ENCODE results near the gene KIF2A. TPM values are rescaled to one million over a fixed set of nuclear protein-coding genes. Genes with fewer than 3 reads are reported as not detected.

KIF2A gene
- total RNA-seq, 1 donor from 2014 or later: 23.4 TPM

DNA sequence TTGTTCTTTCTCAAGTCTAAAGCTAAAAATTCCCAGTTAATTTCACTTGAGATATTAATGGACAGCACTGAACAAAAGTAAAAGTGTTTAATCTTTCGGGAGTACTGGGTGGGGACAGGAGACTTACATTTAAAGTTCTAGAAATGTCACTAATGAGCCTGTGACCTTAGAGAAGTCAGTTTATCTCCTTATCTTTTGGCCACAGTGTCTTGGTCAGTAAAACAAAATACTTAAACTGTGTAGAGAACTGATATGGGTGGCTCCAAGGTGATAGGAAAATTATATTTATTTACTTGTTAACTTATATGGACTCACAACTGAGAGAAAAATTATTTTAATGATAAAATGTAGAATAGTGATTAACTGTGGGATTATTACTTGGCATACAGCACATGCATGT lies 115.4 kb downstream of the KIF2A start:
- no peak for DNase-seq

DNA sequence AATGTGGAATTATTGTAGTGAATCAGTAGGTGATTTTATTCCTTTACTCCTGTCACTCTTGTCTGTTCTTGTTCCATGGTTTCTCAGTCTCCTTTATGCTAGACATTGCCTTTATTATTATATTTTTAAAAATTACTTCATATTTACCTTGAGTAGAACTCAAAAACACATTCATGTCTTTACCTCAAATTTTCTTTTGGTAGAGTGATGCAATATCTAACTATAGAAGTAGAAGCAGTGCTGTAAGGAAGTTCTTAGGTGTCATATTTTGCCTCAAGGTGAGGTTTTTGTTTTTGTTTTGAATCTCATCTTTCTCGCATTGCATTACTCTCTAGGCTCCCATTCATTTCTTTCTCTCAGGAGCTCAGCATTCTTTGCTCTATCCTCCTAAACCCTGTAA lies 118.8 kb downstream of the KIF2A start:
- intact Hi-C loops (cut with DNase I): no loop called here
- H3K36me3 ChIP-seq: no peaks in the 10 kb centered on the region
- ATAC-seq (no peak), DNase-seq (no peak)
- H3K4me1 ChIP-seq: no peaks in the 10 kb centered on the region
- H3K27ac ChIP-seq: no peak overlapping the region
- H3K27me3 ChIP-seq: no peaks in the 10 kb centered on the region
- H3K9me3 ChIP-seq: no peaks in the 10 kb centered on the region
- TF ChIP-seq CTCF (IDR thresholded peaks at IDR 0.05): no peak
- H3K4me3 ChIP-seq: no peak overlapping the region

More for the DNA sequence above, 115.4 kb downstream of the KIF2A start:
- Histone ChIP-seq H3K36me3 (peaks cover 8% of the 10 kb centered on the region), H3K4me1 (no peaks in the 10 kb centered on the region), H3K27me3 (no peaks in the 10 kb centered on the region), H3K27ac (no peak overlapping the region), H3K4me3 (no peak overlapping the region), H3K9me3 (no peaks in the 10 kb centered on the region)
- no peak for ATAC-seq
- no peak for TF ChIP-seq CTCF (IDR thresholded peaks at IDR 0.05)
- intact Hi-C loops (cut with DNase I): no loop called here

DNA sequence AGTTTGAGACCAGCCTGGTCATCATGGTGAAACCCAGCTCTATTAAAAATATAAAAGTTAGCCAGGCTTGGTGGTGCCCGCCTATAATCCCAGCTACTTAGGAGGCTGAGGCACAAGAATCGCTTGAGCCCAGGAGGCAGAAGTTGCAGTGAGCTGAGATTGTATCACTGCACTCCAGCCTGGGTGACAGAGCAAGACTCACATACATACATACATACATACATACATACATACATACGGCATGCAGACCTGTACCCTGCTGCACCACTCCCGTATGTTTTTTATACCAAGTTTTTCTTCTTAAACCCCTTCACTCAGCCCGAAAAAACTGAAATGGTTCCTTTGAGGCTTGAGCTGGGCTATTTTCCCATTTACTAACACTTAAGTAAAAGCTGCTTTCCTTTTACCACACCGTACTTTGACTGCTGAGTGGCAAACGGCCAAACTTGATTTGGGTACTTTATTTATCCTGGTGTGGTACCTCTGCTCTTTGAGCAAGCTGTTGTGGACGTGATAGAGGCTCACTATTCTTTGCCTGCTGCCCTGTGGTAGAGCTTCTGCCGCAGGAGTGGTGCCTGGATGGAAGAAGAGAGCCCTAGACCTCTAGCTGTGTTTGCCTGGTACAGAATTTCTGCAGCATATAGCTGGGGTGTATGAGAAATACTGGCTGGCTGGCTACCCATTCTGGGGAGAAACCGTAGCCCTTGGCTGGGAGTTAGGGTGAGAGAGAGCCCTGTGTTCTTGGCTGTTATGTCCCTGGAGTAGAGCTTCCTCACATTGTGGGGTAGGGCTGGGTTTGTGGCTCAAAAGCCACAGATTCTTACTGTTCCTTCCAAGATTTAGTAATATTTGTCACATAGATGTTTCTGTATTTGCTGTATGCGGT lies 126.0 kb downstream of the KIF2A start:
- no peak for TF ChIP-seq CTCF (IDR thresholded peaks at IDR 0.05)
- ATAC-seq: peak; percentile 66
- H3K27ac ChIP-seq: peak overlapping the region; percentile 55

GRCh38 chr5:62432621-62433064 lies 126.6 kb downstream of the KIF2A start:
- peak; percentile 27 for ATAC-seq
- no peak for TF ChIP-seq CTCF (IDR thresholded peaks at IDR 0.05)
- H3K27ac ChIP-seq: peak overlapping the region; percentile 55

More for the DNA sequence above, 126.0 kb downstream of the KIF2A start:
- no peak overlapping the region for H3K4me3 ChIP-seq
- H3K9me3 ChIP-seq: no peaks in the 10 kb centered on the region
- peaks cover 13% of the 10 kb centered on the region for H3K4me1 ChIP-seq
- DNase-seq: no peak
- no peaks in the 10 kb centered on the region for H3K36me3 ChIP-seq
- intact Hi-C loops (cut with DNase I): no loop called here
- no peaks in the 10 kb centered on the region for H3K27me3 ChIP-seq

More at GRCh38 chr5:62432621-62433064, 126.6 kb downstream of the KIF2A start:
- Histone ChIP-seq H3K9me3 (no peaks in the 10 kb centered on the region), H3K4me3 (no peak overlapping the region), H3K36me3 (no peaks in the 10 kb centered on the region), H3K4me1 (peaks cover 13% of the 10 kb centered on the region), H3K27me3 (no peaks in the 10 kb centered on the region)
- intact Hi-C loops (cut with DNase I): no loop called here
- DNase-seq: no peak

Other genes starting within 250 kb of the KIF2A start
- gene DIMT1, start 97.7 kb downstream of the KIF2A start, total RNA-seq: 20.9 TPM
- 31.2 TPM for gene IPO11, start 106.6 kb downstream of the KIF2A start, total RNA-seq

Data from upper lobe of right lung (tissue), 1 donor.